Suprapubic skin (tissue), 3 donors: ENCODE data around the gene RNF130.

Experiments used
- EP300 ChIP-seq: sonication (generic); formaldehyde crosslinking; IDR thresholded peaks from one replicate; pipeline ENCODE4 v1.6.1; 2017; ENCODE audit warnings: antibody characterized with exemption
- POLR2A ChIP-seq, 2 donors: fragments of 450-650 bp; IDR thresholded peaks; one replicate each; pipeline ENCODE4 v1.6.1; 2017; ENCODE audit warnings: antibody characterized with exemption in 2 of 2, mild to moderate bottlenecking in 2 of 2, moderate library complexity in 2 of 2
- TF ChIP-seq, protein P1 (sequence below), 2 donors: fragments of 200-600 bp in 1 of 2; fragments of 450-650 bp in 1 of 2; sonication (generic) in 1 of 2; IDR thresholded peaks; one replicate each; pipeline ENCODE4 v1.5.1; 2016 to 2019; ENCODE audit warnings: antibody characterized with exemption in 2 of 2, mild to moderate bottlenecking in 1 of 2, moderate library complexity in 1 of 2

DNA sequence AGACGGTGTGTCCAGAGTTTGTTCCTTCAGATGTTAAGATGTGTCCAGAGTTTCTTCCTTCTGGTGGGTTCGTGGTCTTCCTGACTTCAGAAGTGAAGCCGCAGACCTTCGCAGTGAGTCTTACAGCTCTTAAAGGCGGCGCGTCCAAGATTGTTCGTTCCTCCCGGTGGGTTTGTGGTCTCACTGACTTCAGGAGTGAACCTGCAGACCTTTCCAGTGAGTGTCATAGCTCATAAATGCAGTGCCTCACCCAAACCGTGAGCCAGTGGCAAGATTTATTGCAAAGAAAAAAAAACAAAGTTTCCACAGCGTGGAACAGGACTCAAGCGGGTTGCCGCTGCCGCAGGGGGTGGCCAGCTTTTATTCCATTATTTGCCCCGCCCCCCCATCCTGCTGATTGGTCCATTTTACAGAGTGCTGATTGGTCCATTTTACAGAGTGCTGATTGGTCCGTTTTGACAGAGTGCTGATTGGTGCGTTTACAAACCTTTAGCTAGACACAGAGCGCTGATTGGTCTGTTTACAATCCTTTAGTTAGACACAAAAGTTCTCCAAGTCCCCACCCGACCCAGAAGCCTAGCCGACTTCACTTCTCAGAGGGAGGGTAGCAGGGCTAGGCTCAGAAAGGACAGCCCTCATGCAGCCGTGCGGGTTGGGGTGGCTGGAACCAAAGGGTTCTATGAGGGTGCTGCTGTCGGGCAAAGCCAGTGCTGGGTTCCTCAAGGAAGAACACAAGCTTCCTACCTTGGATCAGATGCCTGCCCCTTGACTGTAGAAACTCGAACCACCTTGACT lies 9.1 kb upstream of the RNF130 start:
- TF ChIP-seq, protein P1, sequence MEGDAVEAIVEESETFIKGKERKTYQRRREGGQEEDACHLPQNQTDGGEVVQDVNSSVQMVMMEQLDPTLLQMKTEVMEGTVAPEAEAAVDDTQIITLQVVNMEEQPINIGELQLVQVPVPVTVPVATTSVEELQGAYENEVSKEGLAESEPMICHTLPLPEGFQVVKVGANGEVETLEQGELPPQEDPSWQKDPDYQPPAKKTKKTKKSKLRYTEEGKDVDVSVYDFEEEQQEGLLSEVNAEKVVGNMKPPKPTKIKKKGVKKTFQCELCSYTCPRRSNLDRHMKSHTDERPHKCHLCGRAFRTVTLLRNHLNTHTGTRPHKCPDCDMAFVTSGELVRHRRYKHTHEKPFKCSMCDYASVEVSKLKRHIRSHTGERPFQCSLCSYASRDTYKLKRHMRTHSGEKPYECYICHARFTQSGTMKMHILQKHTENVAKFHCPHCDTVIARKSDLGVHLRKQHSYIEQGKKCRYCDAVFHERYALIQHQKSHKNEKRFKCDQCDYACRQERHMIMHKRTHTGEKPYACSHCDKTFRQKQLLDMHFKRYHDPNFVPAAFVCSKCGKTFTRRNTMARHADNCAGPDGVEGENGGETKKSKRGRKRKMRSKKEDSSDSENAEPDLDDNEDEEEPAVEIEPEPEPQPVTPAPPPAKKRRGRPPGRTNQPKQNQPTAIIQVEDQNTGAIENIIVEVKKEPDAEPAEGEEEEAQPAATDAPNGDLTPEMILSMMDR (IDR thresholded peaks at IDR 0.05), result no peak
- peak in 1 of 2 donors; percentile 18 for TF ChIP-seq POLR2A (IDR thresholded peaks at IDR 0.05)
- no peak for TF ChIP-seq EP300
